HG02852 (cell line): ENCODE results near the gene GH1.
A peak's percentile ranks its signal among the peaks of the same experiment; 100 is the strongest.

Experiments
- ATAC-seq: cut with Tn5 transposase; IDR thresholded peaks from one replicate; pipeline ENCODE4 v1.9.1; 2021; ENCODE audit warnings: mild to moderate bottlenecking, moderate library complexity; ENCODE audit not compliant: unreplicated experiment

The GH1 gene

GRCh38 chr17:63945784-63946439 is 27.3 kb upstream of the GH1 start:
- ATAC-seq: no peak

- no peak for ATAC-seq
Observed at GRCh38 chr17:63944736-63945499, 26.3 kb upstream of the GH1 start.

GRCh38 chr17:63943745-63944144 is 25.1 kb upstream of the GH1 start:
- no peak for ATAC-seq

GRCh38 chr17:63942309-63942985 is 23.8 kb upstream of the GH1 start:
- ATAC-seq: no peak

GRCh38 chr17:63941751-63942150 is 23.1 kb upstream of the GH1 start:
- ATAC-seq: no peak

- no peak for ATAC-seq
Observed at GRCh38 chr17:63941162-63941561, 22.5 kb upstream of the GH1 start.

- ATAC-seq: no peak
Observed at GRCh38 chr17:63940584-63940983, 21.9 kb upstream of the GH1 start.

- ATAC-seq: no peak
Observed at GRCh38 chr17:63939884-63940283, 21.2 kb upstream of the GH1 start.

GRCh38 chr17:63939401-63939800 is 20.8 kb upstream of the GH1 start:
- no peak for ATAC-seq

GRCh38 chr17:63937920-63938319 is 19.3 kb upstream of the GH1 start:
- no peak for ATAC-seq

GRCh38 chr17:63937319-63937718 is 18.7 kb upstream of the GH1 start:
- no peak for ATAC-seq

GRCh38 chr17:63934183-63935112 is 15.8 kb upstream of the GH1 start:
- no peak for ATAC-seq

GRCh38 chr17:63933598-63933997 is 15.0 kb upstream of the GH1 start:
- no peak for ATAC-seq

GRCh38 chr17:63932721-63933120 is 14.1 kb upstream of the GH1 start:
- no peak for ATAC-seq

GRCh38 chr17:63931981-63932561 is 13.4 kb upstream of the GH1 start, which contains the start of gene CD79B:
TSS of gene CD79B (minus strand) at chr17:63932331. CDS start at chr17:63932261, 70 bp downstream.
- peak; percentile 87 for ATAC-seq

- ATAC-seq: peak; percentile 45
Observed at GRCh38 chr17:63930951-63931575, 12.4 kb upstream of the GH1 start.

- no peak for ATAC-seq
Observed at GRCh38 chr17:63929860-63930766, 11.5 kb upstream of the GH1 start.

- no peak for ATAC-seq
Observed at GRCh38 chr17:63928966-63929695, 10.5 kb upstream of the GH1 start.
